Loucy (cell line): ENCODE measurements around the gene EBF3.

Source experiments
- H2AFZ ChIP-seq: fragments of 200-600 bp; sonication (generic); 2 replicates; pipeline ENCODE4 v1.6.0; 2016; ENCODE audit warnings: antibody characterized with exemption, mild to moderate bottlenecking, low read length, moderate library complexity
- H3F3A ChIP-seq: fragments of 200-600 bp; 2 replicates; pipeline ENCODE4 v1.6.0; 2016; ENCODE audit warnings: antibody characterized with exemption, low read depth, mild to moderate bottlenecking
- H3K27me3 ChIP-seq: fragments of 200-600 bp; sonication (generic); 2 replicates; pipeline ENCODE4 v1.6.1; 2014; ENCODE audit warnings: low read length, mild to moderate bottlenecking; ENCODE audit not compliant: insufficient read depth, poor library complexity, severe bottlenecking
- H3K36me3 ChIP-seq: fragments of 200-600 bp; sonication (generic); 2 replicates; pipeline ENCODE4 v1.6.1; 2016; ENCODE audit warnings: low read length; ENCODE audit not compliant: insufficient read depth
- H3K4me1 ChIP-seq: fragments of 200-600 bp; sonication (generic); 2 replicates; pipeline ENCODE4 v1.5.1; 2014; ENCODE audit warnings: low read length, mild to moderate bottlenecking; ENCODE audit not compliant: insufficient read depth, poor library complexity, severe bottlenecking
- H3K4me2 ChIP-seq: fragments of 200-600 bp; sonication (generic); 2 replicates; pipeline ENCODE4 v1.6.0; 2014; ENCODE audit warnings: antibody characterized with exemption, low read length, low read depth, mild to moderate bottlenecking; ENCODE audit not compliant: poor library complexity, severe bottlenecking
- H3K4me3 ChIP-seq: fragments of 200-600 bp; sonication (generic); 2 replicates; pipeline ENCODE4 v1.5.1; 2014; ENCODE audit warnings: low read length, mild to moderate bottlenecking, mixed read lengths; ENCODE audit not compliant: poor library complexity, severe bottlenecking
- H3K79me2 ChIP-seq: fragments of 200-600 bp; sonication (generic); 2 replicates; pipeline ENCODE4 v1.6.1; 2014; ENCODE audit warnings: low read length; ENCODE audit not compliant: insufficient read depth
- H3K9ac ChIP-seq: fragments of 200-600 bp; sonication (generic); 2 replicates; pipeline ENCODE4 v1.6.0; 2014; ENCODE audit warnings: mild to moderate bottlenecking, low read depth, low read length, moderate library complexity; ENCODE audit not compliant: poor library complexity, severe bottlenecking
- H3K9me2 ChIP-seq: fragments of 200-600 bp; sonication (generic); replicated peaks from 2 replicates; pipeline ENCODE4 v1.6.1; 2016; ENCODE audit warnings: low read depth, low read length, mixed read lengths
- H3K9me3 ChIP-seq: fragments of 200-600 bp; sonication (generic); 2 replicates; pipeline ENCODE4 v1.6.1; 2014; ENCODE audit warnings: mild to moderate bottlenecking, antibody characterized with exemption, low read length, low read depth; ENCODE audit not compliant: insufficient read depth
- H4K20me1 ChIP-seq: fragments of 200-600 bp; sonication (generic); 2 replicates; pipeline ENCODE4 v1.6.0; 2014; ENCODE audit warnings: antibody characterized with exemption, low read length, mild to moderate bottlenecking; ENCODE audit not compliant: insufficient read depth, poor library complexity, severe bottlenecking
- CTCF ChIP-seq: fragments of 200-600 bp; sonication (generic); conservative IDR thresholded peaks from 2 replicates; pipeline ENCODE4 v1.5.1; 2014; ENCODE audit warnings: mild to moderate bottlenecking, antibody characterized with exemption, low read length
- EZH2phosphoT487 ChIP-seq: fragments of 200-600 bp; IDR thresholded peaks from 2 replicates; pipeline ENCODE4 v1.6.1; 2018; ENCODE audit warnings: antibody characterized with exemption, mild to moderate bottlenecking, moderate library complexity, borderline replicate concordance

Gene EBF3

GRCh38 chr10:129896860-129897200 is 67.2 kb downstream of the EBF3 start:
- Histone ChIP-seq H3K4me1 (no peaks in the 10 kb centered on the region), H3K27me3 (no peaks in the 10 kb centered on the region), H3K4me2 (no peak overlapping the region), H4K20me1 (no peaks in the 10 kb centered on the region), H3K9ac (no peak overlapping the region), H3F3A (no peaks in the 10 kb centered on the region), H3K79me2 (no peaks in the 10 kb centered on the region), H3K4me3 (no peak overlapping the region), H3K9me2 (no peaks in the 10 kb centered on the region), H2AFZ (no peak overlapping the region), H3K9me3 (no peaks in the 10 kb centered on the region), H3K36me3 (no peaks in the 10 kb centered on the region)
- TF ChIP-seq EZH2phosphoT487, result no peak
- no peak for TF ChIP-seq CTCF

- Histone ChIP-seq H3K27me3 (no peaks in the 10 kb centered on the region), H3K4me1 (no peaks in the 10 kb centered on the region), H3K9ac (no peak overlapping the region)
Measured at GRCh38 chr10:129896136-129896859, 67.8 kb downstream of the EBF3 start.

GRCh38 chr10:129895811-129896135 is 68.3 kb downstream of the EBF3 start:
- no peak overlapping the region for H3K4me2 ChIP-seq
- no peak overlapping the region for H3K9ac ChIP-seq
- no peaks in the 10 kb centered on the region for H3K9me3 ChIP-seq
- no peaks in the 10 kb centered on the region for H3K27me3 ChIP-seq
- no peaks in the 10 kb centered on the region for H3K9me2 ChIP-seq
- H3K4me1 ChIP-seq, result no peaks in the 10 kb centered on the region
- H4K20me1 ChIP-seq, result no peaks in the 10 kb centered on the region
- TF ChIP-seq CTCF, result no peak
- TF ChIP-seq EZH2phosphoT487, result no peak
- H3K36me3 ChIP-seq, result no peaks in the 10 kb centered on the region
- no peaks in the 10 kb centered on the region for H3F3A ChIP-seq
- no peaks in the 10 kb centered on the region for H3K79me2 ChIP-seq
- H2AFZ ChIP-seq, result no peak overlapping the region
- H3K4me3 ChIP-seq, result no peak overlapping the region

More at GRCh38 chr10:129896136-129896859, 67.8 kb downstream of the EBF3 start:
- Histone ChIP-seq H2AFZ (no peak overlapping the region), H3K4me3 (no peak overlapping the region), H3K4me2 (no peak overlapping the region), H3K9me2 (no peaks in the 10 kb centered on the region), H3K79me2 (no peaks in the 10 kb centered on the region), H4K20me1 (no peaks in the 10 kb centered on the region), H3K9me3 (no peaks in the 10 kb centered on the region), H3F3A (no peaks in the 10 kb centered on the region), H3K36me3 (no peaks in the 10 kb centered on the region)
- no peak for TF ChIP-seq CTCF
- no peak for TF ChIP-seq EZH2phosphoT487
